Natural killer cell (primary cell): Measurements from ENCODE around the gene FARS2. TPM values are rescaled to one million over a fixed set of nuclear protein-coding genes. Genes with fewer than 3 reads are reported as not detected.

Source experiments
- ATAC-seq, 3 donors: fragments of 150-1000 bp in 2 of 3; fragments of 200-7000 bp in 1 of 3; cut with Tn5 transposase; 1 replicate in 1 of 3; 2 replicates in 2 of 3; pipeline ENCODE4 v1.10.0; 2021; ENCODE audit warnings: mild to moderate bottlenecking in 2 of 3, moderate library complexity in 2 of 3
- DNase-seq, 2 donors: peaks; one replicate each; pipeline versions ENCODE4 v3.0.0 to v3.0.0-alpha.2; 2013 to 2021; ENCODE audit warnings: mixed read lengths in 1 of 2
- H3K27ac ChIP-seq: one replicate; pipeline ENCODE4 v1.5.1; 2013; ENCODE audit warnings: mild to moderate bottlenecking, low read length
- H3K27me3 ChIP-seq: one replicate; pipeline ENCODE4 v1.6.1; 2013; ENCODE audit warnings: low read length; ENCODE audit not compliant: control insufficient read depth, insufficient read depth
- H3K36me3 ChIP-seq: one replicate; pipeline ENCODE4 v1.6.1; 2013; ENCODE audit warnings: low read length; ENCODE audit not compliant: control insufficient read depth, insufficient read depth
- H3K4me1 ChIP-seq: one replicate; pipeline ENCODE4 v1.6.1; 2013; ENCODE audit warnings: low read length; ENCODE audit not compliant: control insufficient read depth, insufficient read depth
- H3K4me3 ChIP-seq: one replicate; pipeline ENCODE4 v1.5.1; 2013; ENCODE audit warnings: low read length
- H3K9me3 ChIP-seq: one replicate; pipeline ENCODE4 v1.6.1; 2013; ENCODE audit warnings: low read length; ENCODE audit not compliant: control insufficient read depth, insufficient read depth
- H3K27ac Mint-ChIP-seq, 2 donors: one replicate each; pipeline ENCODE4 v1.8.0; 2022; ENCODE audit warnings: mild to moderate bottlenecking in 2 of 2, mixed read lengths in 2 of 2, moderate library complexity in 1 of 2
- H3K27me3 Mint-ChIP-seq, 2 donors: one replicate each; pipeline ENCODE4 v1.8.0; 2022; ENCODE audit warnings: low read depth in 2 of 2, mixed read lengths in 2 of 2
- H3K36me3 Mint-ChIP-seq: one replicate; pipeline ENCODE4 v1.8.0; 2022; ENCODE audit warnings: mixed read lengths
- H3K4me1 Mint-ChIP-seq, 2 donors: one replicate each; pipeline ENCODE4 v1.8.0; 2022; ENCODE audit warnings: mixed read lengths in 2 of 2
- H3K4me3 Mint-ChIP-seq: one replicate; pipeline ENCODE4 v1.8.0; 2022; ENCODE audit warnings: mild to moderate bottlenecking, moderate library complexity, mixed read lengths
- H3K9me3 Mint-ChIP-seq, 2 donors: one replicate each; pipeline ENCODE4 v1.8.0; 2022; ENCODE audit warnings: mixed read lengths in 2 of 2
- CTCF ChIP-seq: fragments of 200-600 bp; IDR thresholded peaks from one replicate; pipeline ENCODE4 v1.8.0; 2022; ENCODE audit warnings: antibody characterized with exemption
- WGBS: methylation state at CpG from one replicate; pipeline ENCODE4 v1.1.7; 2013; ENCODE audit warnings: missing lambda C conversion rate; ENCODE audit not compliant: insufficient coverage; 5-methylcytosine and 5-hydroxymethylcytosine counted together
- intact Hi-C: fragments of 100-400 bp; cut with micrococcal nuclease; formaldehyde crosslinking; loops from one replicate; pipeline ENCODE4 v1.14.2; 2022
- total RNA-seq, 4 donors: library from RNA; stranded (reverse); fragments of 120-200 nt in 1 of 4; gene quantifications; one replicate each; pipeline versions ENCODE4 v1.2.3 to v1.2.4, GENCODE V29; 2013 to 2022

The FARS2 gene
- total RNA-seq, 3 donors from 2014 or later (not counting 1 experiment from before 2014, with no cell fraction given): 15.3 to 24.8 (median 22.7) TPM

GRCh38 chr6:5634525-5634924 is 373.2 kb downstream of the FARS2 start:
- Mint-ChIP-seq H3K4me3 (no peak overlapping the region), H3K27ac (no peak overlapping the region), H3K36me3 (no peaks in the 10 kb centered on the region), H3K9me3 (no peaks in the 10 kb centered on the region), H3K27me3 (no peaks in the 10 kb centered on the region), H3K4me1 (peaks cover 7 to 8% of the 10 kb centered on the region in 2 donors)
- no peak for TF ChIP-seq CTCF
- H3K27me3 ChIP-seq: no peaks in the 10 kb centered on the region
- no peaks in the 10 kb centered on the region for H3K4me1 ChIP-seq
- H3K4me3 ChIP-seq: no peak overlapping the region
- no peak overlapping the region for H3K27ac ChIP-seq
- no peak for ATAC-seq
- WGBS: 79% methylated on average over 3 of the region's 4 CpGs
- H3K36me3 ChIP-seq: no peaks in the 10 kb centered on the region
- no peak for DNase-seq
- intact Hi-C loops: no loop called here
- H3K9me3 ChIP-seq: no peaks in the 10 kb centered on the region

- Mint-ChIP-seq H3K36me3 (no peaks in the 10 kb centered on the region), H3K4me1 (peaks cover 7 to 8% of the 10 kb centered on the region in 2 donors), H3K9me3 (peaks cover 2 to 5% of the 10 kb centered on the region in 2 donors), H3K27ac (no peak overlapping the region), H3K4me3 (no peak overlapping the region), H3K27me3 (no peaks in the 10 kb centered on the region)
- DNase-seq: no peak
- no peaks in the 10 kb centered on the region for H3K4me1 ChIP-seq
- H3K27ac ChIP-seq: no peak overlapping the region
- TF ChIP-seq CTCF: no peak
- WGBS: 94% methylated on average over 16 of the region's 16 CpGs
- peaks cover 11% of the 10 kb centered on the region for H3K9me3 ChIP-seq
- intact Hi-C loops: no loop called here
- no peak for ATAC-seq
- H3K27me3 ChIP-seq: no peaks in the 10 kb centered on the region
- no peaks in the 10 kb centered on the region for H3K36me3 ChIP-seq
- H3K4me3 ChIP-seq: no peak overlapping the region
These were observed 375.1 kb downstream of the FARS2 start for GRCh38 chr6:5636210-5637030.

GRCh38 chr6:5637714-5638113 is 376.4 kb downstream of the FARS2 start:
- H3K9me3 ChIP-seq: peaks cover 11% of the 10 kb centered on the region
- 97% methylated on average over 5 of the region's 5 CpGs for WGBS
- H3K4me1 ChIP-seq: no peaks in the 10 kb centered on the region
- ATAC-seq (no peak), DNase-seq (no peak)
- H3K36me3 ChIP-seq: no peaks in the 10 kb centered on the region
- no peak overlapping the region for H3K4me3 Mint-ChIP-seq
- TF ChIP-seq CTCF: no peak
- H3K27me3 ChIP-seq: no peaks in the 10 kb centered on the region
- peaks cover 3 to 4% of the 10 kb centered on the region in 2 donors for H3K4me1 Mint-ChIP-seq
- H3K4me3 ChIP-seq: no peak overlapping the region
- H3K36me3 Mint-ChIP-seq: no peaks in the 10 kb centered on the region
- no peak overlapping the region for H3K27ac ChIP-seq
- intact Hi-C loops: no loop called here
- no peaks in the 10 kb centered on the region for H3K27me3 Mint-ChIP-seq
- no peak overlapping the region for H3K27ac Mint-ChIP-seq
- H3K9me3 Mint-ChIP-seq: peaks cover 2 to 5% of the 10 kb centered on the region in 2 donors
